Fibroblast of skin of abdomen (primary cell): ENCODE data around the gene FAHD2A.
"Not testable (repeated sequence)": the region's sequence is repeated elsewhere in the genome, so short reads cannot be mapped to it uniquely, and the experiment has no call there.

Experiments
- DNase-seq: peaks from one replicate; pipeline ENCODE4 v3.0.0-alpha.2; 2013

The FAHD2A gene

GRCh38 chr2:95390881-95391321, 11.6 kb upstream of the FAHD2A start:
- DNase-seq: no peak

GRCh38 chr2:95391641-95392310, 10.7 kb upstream of the FAHD2A start:
- DNase-seq: no peak

GRCh38 chr2:95392320-95392719, 10.2 kb upstream of the FAHD2A start:
- no peak for DNase-seq

- DNase-seq: no peak
Measured at GRCh38 chr2:95392730-95393455, 9.6 kb upstream of the FAHD2A start.

GRCh38 chr2:95393901-95394300, 8.6 kb upstream of the FAHD2A start:
- DNase-seq: no peak

- DNase-seq: no peak
Measured at GRCh38 chr2:95399061-95399460, 3.4 kb upstream of the FAHD2A start.

- DNase-seq: no peak
Measured at GRCh38 chr2:95401480-95401879, 1.0 kb upstream of the FAHD2A start.

GRCh38 chr2:95402004-95402369, 521 bp upstream of the FAHD2A start:
- DNase-seq: not testable (repeated sequence)

- peak; percentile 38 for DNase-seq
Measured at GRCh38 chr2:95403204-95403721, 755 bp downstream of the FAHD2A start.

- not testable (repeated sequence) for DNase-seq
Measured at GRCh38 chr2:95403824-95404223, 1.3 kb downstream of the FAHD2A start.

- DNase-seq: not testable (repeated sequence)
Measured at GRCh38 chr2:95404676-95405075, 2.2 kb downstream of the FAHD2A start.

- peak; percentile 28 for DNase-seq
Measured at GRCh38 chr2:95411239-95411638, 8.7 kb downstream of the FAHD2A start.

GRCh38 chr2:95414015-95414594, 11.6 kb downstream of the FAHD2A start:
- DNase-seq: peak; percentile 78

GRCh38 chr2:95415138-95415537, 12.6 kb downstream of the FAHD2A start:
- DNase-seq: not testable (repeated sequence)

- DNase-seq: not testable (repeated sequence)
Measured at GRCh38 chr2:95415561-95415960, 13.1 kb downstream of the FAHD2A start.

GRCh38 chr2:95427196-95427867, 24.8 kb downstream of the FAHD2A start:
- DNase-seq: not testable (repeated sequence)

- not testable (repeated sequence) for DNase-seq
Measured at GRCh38 chr2:95429748-95430467, 27.4 kb downstream of the FAHD2A start.

GRCh38 chr2:95433373-95433772, 30.9 kb downstream of the FAHD2A start:
- not testable (repeated sequence) for DNase-seq

GRCh38 chr2:95433973-95434372, 31.5 kb downstream of the FAHD2A start:
- peak; percentile 22 for DNase-seq

- DNase-seq: peak; percentile 86
Measured at GRCh38 chr2:95434507-95435076, 32.1 kb downstream of the FAHD2A start.

- not testable (repeated sequence) for DNase-seq
Measured at GRCh38 chr2:95435162-95435871, 32.8 kb downstream of the FAHD2A start.
